T-helper 2 cell treated with Interferon-gamma antibody and Interleukin-4, amounts not matched to agents 100 ng/mL and 5 ng/mL, for 36 hours (primary cell): ENCODE measurements around the gene NLRP1. TPM values are rescaled to one million over a fixed set of nuclear protein-coding genes. Genes with fewer than 3 reads are reported as not detected.

Experiments
- intact Hi-C: fragments of 100-400 bp; cut with micrococcal nuclease; formaldehyde crosslinking; loops from one replicate; pipeline ENCODE4 v1.15.1; 2023
- total RNA-seq: library from RNA; stranded (reverse); gene quantifications from 2 replicates; pipeline ENCODE4 v1.2.3, GENCODE V29; 2022

The NLRP1 gene
- total RNA-seq, 1 donor from 2014 or later: 56.7 TPM

DNA sequence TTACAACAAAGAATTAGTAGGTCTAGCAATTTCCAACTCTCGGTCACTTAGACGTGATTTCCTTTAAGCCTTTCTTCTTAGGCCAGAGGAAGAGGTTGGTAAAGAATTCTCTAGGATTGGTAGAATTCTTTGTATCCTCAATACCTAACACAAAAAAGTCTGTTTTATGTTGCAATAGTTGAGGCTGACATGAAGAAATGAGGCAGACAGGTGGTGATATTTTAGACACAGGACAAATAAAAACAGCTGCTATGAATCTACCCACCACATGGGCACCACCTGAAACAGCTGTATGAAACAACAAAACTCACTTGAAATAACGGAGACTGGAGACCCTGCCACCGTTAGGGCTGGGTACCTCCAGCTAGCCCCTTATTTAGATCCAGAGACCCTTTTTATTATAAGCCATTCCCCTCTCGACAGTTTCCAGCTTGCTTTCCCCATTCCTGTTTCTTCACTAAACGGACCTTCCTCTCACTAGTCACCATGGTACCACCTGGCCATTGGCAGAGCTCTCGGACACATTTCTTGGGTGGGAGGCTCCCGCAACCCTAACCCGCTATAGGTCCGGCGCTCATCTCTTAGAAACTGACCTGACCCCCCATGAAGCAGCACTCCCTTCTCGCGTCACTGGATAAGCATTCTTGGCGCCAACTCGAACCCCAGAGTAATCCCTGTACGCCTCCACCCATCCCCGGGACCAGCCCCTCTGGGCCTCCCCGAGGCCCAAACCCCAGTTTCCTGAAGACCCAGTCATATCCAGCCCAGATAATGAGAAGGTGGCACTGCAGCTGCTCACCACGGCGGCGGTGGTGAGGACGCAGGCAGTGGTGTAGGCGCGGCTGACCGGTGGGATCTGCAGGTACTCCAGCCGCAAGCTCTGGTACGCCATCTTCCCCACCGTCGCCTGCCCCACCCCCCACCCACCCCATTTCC is 98.8 kb downstream of the NLRP1 start, which contains the start of gene DERL2:
TSS of gene DERL2 (minus strand) at position 909 of the 936 bp plus-strand sequence. CDS start at position 892, 17 bp downstream.
- intact Hi-C loops: loop anchor here (1.0 to 10.0 kb wide), 8 partner anchors 16 to 1529 kb away; partner anchors contain the start of genes C17orf100, C1QBP, MED31 and NLRP1

DNA sequence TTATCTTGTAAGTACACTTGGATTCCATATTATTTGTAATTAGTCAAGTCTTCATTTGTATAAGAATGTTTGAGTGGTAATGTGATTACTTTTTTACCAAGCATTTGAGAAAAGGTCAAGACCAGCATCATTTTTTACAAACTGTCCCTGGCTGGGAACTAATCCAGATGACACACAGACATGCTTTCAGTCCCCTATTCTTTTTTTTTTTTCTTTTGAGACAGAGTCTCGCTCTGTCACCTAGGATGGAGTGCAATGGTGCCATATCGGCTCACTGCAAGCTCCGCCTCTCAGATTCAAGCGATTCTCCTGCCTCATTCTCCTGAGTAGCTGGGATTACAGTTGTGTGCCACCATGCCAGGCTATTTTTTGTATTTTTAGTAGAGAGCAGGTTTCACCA is 102.9 kb downstream of the NLRP1 start:
- intact Hi-C loops: loop anchor here (10.0 kb wide), 1 partner anchor 1533 kb away; the partner anchor contains the start of gene RNASEK

DNA sequence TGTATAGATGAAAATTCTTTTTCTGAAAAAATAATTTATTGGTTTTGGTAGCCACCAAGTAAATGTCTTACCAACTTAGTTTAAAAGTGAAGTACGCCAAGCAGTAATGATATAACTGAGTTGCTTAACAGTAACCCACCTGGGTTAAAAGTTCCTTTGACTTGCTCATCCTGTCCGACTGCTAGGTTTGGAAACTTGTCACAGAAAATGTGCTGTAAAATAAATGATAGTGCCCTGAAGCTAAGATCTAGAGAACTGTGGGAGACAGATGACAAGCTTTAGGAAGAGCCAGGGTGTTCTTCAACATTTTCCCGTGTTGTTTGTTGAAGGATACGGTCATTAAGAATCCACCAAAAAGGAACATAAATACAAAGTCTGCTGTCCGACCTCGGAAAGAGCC is 103.3 kb downstream of the NLRP1 start:
- intact Hi-C loops: loop anchor here (10.0 kb wide), 1 partner anchor 1534 kb away; the partner anchor contains the start of gene RNASEK

DNA sequence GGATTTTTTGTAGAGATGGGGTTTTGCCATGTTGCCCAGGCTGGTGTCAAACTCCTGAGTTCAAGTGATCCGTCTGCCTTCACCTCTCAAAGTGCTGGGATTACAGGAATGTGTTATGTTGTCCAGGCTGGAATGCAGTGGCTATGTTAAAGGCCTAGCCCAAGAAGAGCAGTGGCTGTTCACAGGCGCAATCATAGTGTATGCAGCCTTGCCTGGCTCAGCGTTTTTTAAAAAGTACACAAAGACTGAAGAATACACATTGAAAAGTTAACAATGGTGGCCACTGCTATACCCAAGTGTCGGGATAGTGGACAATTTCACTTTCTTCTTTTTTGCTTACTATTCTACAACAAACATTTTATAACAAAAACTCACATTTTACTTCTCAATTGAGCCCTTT is 105.3 kb downstream of the NLRP1 start:
- intact Hi-C loops: no loop called here

DNA sequence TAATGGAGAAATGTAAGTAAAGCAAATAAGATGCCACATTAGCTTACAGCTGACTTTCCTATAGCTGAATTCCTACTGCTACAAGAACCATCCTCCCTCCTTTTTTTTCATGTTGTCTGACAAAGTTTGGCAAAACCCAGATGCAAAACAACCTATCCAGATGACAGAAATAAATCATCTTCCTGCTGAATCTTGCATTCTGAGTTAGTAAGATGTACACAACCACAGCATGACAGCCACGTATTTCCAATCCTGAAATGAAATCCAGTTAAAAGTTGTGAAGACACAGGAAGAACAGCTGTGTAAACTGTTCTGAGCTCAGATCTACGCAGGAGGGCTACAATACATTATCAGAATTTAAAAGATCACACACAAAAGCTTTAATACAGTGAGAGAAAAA is 110.4 kb downstream of the NLRP1 start:
- intact Hi-C loops: no loop called here

DNA sequence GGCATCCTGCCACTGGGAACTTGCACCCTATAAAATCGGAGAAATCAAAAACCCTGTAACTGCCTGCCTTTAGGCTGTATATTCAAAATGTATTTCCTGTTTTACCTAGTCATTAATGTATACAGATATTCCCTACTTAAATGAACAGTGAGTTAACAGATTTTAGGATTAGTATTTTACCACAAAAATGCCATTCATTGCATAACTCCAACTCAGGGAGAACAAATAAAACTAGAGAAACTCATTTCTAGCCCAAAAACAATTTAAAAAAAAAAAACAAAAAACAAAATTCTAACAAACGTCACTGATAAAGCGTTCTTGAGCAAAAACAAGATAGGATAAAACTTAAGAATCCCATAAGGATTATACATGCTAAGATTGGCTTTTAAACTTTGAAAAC is 111.8 kb downstream of the NLRP1 start:
- intact Hi-C loops: no loop called here

DNA sequence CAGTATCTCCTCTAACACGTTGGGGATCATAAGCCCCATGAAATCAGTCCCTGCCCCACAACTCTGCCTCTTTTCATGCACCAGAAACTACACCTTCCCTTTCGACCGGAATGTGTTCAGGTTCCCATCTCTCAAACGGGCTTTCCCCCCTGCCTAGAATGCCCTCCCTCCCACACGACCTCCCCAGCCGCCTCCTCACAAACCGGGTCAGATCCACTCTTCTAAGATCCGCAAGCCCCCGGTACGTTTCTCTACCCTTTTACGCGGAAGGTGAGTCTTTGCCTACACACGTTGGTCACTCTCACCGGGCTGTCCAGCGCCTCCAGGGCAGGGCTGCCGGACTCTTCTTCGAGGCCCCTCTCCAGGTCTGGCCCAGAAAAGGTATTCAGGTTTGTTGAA is 116.2 kb downstream of the NLRP1 start:
- intact Hi-C loops: loop anchor here (2.0 kb wide), 1 partner anchor 29 kb away; the partner anchor contains the start of gene C1QBP

DNA sequence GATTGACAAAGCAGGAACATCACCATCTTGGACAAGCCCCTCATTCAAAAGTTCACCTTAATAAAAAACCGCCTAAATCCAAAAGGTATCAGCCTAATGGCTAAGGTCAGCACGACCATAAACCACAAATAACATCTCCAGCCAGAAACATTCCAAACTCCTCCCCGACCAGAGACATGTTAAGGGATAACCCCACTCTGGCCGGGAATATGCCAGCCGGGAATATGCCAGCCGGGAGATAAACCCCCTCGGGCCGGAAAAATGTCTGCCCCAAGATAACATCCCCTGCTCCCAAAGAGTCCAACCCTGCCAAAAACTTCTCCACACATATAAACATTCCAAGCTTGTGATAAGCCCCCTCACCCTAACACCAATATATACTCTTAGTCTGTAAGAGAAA is 116.9 kb downstream of the NLRP1 start:
- intact Hi-C loops: no loop called here

DNA sequence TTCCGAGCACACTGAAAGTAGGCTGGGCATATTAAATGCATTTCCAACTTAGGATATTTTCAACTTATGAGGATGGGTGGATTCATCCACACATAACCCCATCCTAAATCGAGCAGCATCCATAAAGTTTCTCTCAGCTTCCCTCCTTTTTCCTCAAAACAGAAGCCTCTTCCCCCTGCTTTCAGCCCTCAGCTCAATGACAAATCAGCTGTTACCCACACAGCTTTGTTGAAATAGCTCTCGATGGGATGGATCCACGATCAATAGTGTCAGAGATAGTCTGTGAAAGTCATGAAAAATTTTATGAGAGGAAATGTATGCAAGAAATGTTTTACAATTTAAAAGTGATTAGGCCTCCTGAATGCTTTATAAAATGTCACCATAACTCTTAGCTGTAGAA is 118.0 kb downstream of the NLRP1 start:
- intact Hi-C loops: no loop called here

DNA sequence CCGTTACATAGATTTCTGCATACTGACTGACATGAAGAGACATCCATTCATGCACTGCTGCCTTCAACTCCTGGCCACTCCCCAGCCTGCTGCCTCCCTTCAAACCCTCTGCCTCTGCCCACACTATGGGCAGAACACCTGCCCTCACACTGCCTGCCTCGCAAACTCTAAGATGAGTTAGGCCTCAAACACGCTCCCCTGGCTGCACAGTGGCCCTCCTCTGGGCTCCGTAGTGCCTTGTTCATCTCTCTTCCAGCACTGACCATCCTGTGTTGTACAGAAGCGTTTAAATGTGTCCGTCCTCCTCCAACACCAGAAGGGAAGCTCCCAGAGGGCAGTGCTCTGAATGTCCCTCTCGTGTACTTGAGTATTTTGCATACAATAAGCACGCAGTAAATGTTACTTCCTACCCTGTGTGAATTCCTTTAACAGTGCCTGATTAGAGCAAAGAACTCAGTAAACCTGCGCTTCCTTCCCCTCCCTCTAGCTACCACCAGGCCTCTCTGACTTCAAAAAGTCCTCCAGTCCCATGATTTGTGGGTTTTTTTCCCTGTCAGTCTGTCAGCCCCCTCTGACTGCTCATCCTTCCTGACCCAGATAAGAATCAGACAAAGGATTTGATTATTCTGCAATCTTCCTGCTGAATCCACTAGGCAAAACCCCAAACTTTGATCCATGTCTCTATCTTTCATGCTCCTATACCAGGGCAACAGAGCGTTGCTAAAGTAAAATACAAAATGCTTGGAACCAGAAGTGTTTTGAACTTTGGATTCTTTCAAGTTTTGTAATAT is 119.4 kb downstream of the NLRP1 start:
- intact Hi-C loops: no loop called here

Other genes starting within 250 kb of the NLRP1 start
- 96.4 and 97.0 TPM in 2 replicates for gene NUP88, start 164.8 kb downstream of the NLRP1 start, total RNA-seq
- 48.9 and 52.2 TPM in 2 replicates for gene RPAIN, start 164.3 kb downstream of the NLRP1 start, total RNA-seq
- gene C1QBP, start 145.4 kb downstream of the NLRP1 start, total RNA-seq: 199 and 200 TPM in 2 replicates
- 20.4 and 21.0 TPM in 2 replicates for gene DHX33, start 115.5 kb downstream of the NLRP1 start, total RNA-seq
- gene DERL2, start 98.3 kb downstream of the NLRP1 start, total RNA-seq: 78.3 and 86.4 TPM in 2 replicates
- gene MIS12, start 97.9 kb downstream of the NLRP1 start, total RNA-seq: 37.2 and 40.7 TPM in 2 replicates